OCI-LY1 (cell line): ENCODE data around the gene NYAP1.
"Not testable (repeated sequence)": the region's sequence is repeated elsewhere in the genome, so short reads cannot be mapped to it uniquely, and the experiment has no call there.

Experiments
- H2AFZ ChIP-seq: fragments of 200-600 bp; sonication (generic), shearing (Covaris generic); 2 replicates; pipeline ENCODE4 v1.6.0; 2014; ENCODE audit warnings: antibody characterized with exemption, mild to moderate bottlenecking, low read length
- H3F3A ChIP-seq: fragments of 200-600 bp; sonication (generic), shearing (Covaris generic); 2 replicates; pipeline ENCODE4 v1.6.0; 2014; ENCODE audit warnings: mild to moderate bottlenecking, antibody characterized with exemption, low read length, moderate library complexity; ENCODE audit not compliant: insufficient read depth
- H3K27ac ChIP-seq: fragments of 200-600 bp; sonication (generic); 2 replicates; pipeline ENCODE4 v1.5.1; 2014; ENCODE audit warnings: low read length, mixed run types, mild to moderate bottlenecking, low read depth; ENCODE audit not compliant: poor library complexity, severe bottlenecking
- H3K27me3 ChIP-seq: fragments of 200-600 bp; sonication (generic); 2 replicates; pipeline ENCODE4 v1.6.0; 2014; ENCODE audit warnings: antibody characterized with exemption, mild to moderate bottlenecking, low read length, moderate library complexity; ENCODE audit not compliant: insufficient read depth
- H3K36me3 ChIP-seq: fragments of 200-600 bp; sonication (generic); 2 replicates; pipeline ENCODE4 v1.6.1; 2014; ENCODE audit warnings: mild to moderate bottlenecking, antibody characterized with exemption, low read length, moderate library complexity, mixed read lengths; ENCODE audit not compliant: insufficient read depth
- H3K4me1 ChIP-seq: fragments of 200-600 bp; sonication (generic); 2 replicates; pipeline ENCODE4 v1.5.1; 2014; ENCODE audit warnings: mild to moderate bottlenecking, low read length, moderate library complexity; ENCODE audit not compliant: insufficient read depth, severe bottlenecking
- H3K4me2 ChIP-seq: fragments of 200-600 bp; sonication (generic), shearing (Covaris generic); 2 replicates; pipeline ENCODE4 v1.6.1; 2014; ENCODE audit warnings: low read length
- H3K4me3 ChIP-seq: fragments of 200-600 bp; sonication (generic); 2 replicates; pipeline ENCODE4 v1.5.1; 2014; ENCODE audit warnings: low read length, low read depth, mild to moderate bottlenecking, mixed read lengths; ENCODE audit not compliant: poor library complexity, severe bottlenecking
- H3K79me2 ChIP-seq: fragments of 200-600 bp; shearing (Covaris generic); 2 replicates; pipeline ENCODE4 v1.6.1; 2016; ENCODE audit warnings: mixed run types, low read length, mixed read lengths; ENCODE audit not compliant: insufficient read depth
- H3K9ac ChIP-seq: fragments of 200-600 bp; sonication (generic), shearing (Covaris generic); 2 replicates; pipeline ENCODE4 v1.6.1; 2014; ENCODE audit warnings: mild to moderate bottlenecking, low read length, mixed read lengths
- H3K9me2 ChIP-seq: fragments of 200-600 bp; sonication (generic), shearing (Covaris generic); 2 replicates; pipeline ENCODE4 v1.6.1; 2014; ENCODE audit warnings: low read depth, mild to moderate bottlenecking, low read length, mixed read lengths
- H3K9me3 ChIP-seq: fragments of 200-600 bp; shearing (Covaris generic); 2 replicates; pipeline ENCODE4 v1.6.1; 2014; ENCODE audit warnings: low read length, mixed read lengths
- H4K20me1 ChIP-seq: fragments of 200-600 bp; sonication (generic), shearing (Covaris generic); 2 replicates; pipeline ENCODE4 v1.6.0; 2016; ENCODE audit warnings: mild to moderate bottlenecking, low read length; ENCODE audit not compliant: insufficient read depth
- EZH2 ChIP-seq: fragments of 200-600 bp; sonication (generic), shearing (Covaris generic); IDR thresholded peaks from 2 replicates; pipeline ENCODE4 v1.8.0; 2017; ENCODE audit warnings: borderline replicate concordance, mixed run types, mild to moderate bottlenecking, antibody characterized with exemption, low read length, moderate library complexity, mixed read lengths
- TF ChIP-seq, protein P1 (sequence below): fragments of 200-600 bp; sonication (generic), shearing (Covaris generic); IDR thresholded peaks from 2 replicates; pipeline ENCODE4 v1.5.1; 2017; ENCODE audit warnings: mild to moderate bottlenecking, antibody characterized with exemption, low read length, moderate library complexity, mixed read lengths

Gene NYAP1

DNA sequence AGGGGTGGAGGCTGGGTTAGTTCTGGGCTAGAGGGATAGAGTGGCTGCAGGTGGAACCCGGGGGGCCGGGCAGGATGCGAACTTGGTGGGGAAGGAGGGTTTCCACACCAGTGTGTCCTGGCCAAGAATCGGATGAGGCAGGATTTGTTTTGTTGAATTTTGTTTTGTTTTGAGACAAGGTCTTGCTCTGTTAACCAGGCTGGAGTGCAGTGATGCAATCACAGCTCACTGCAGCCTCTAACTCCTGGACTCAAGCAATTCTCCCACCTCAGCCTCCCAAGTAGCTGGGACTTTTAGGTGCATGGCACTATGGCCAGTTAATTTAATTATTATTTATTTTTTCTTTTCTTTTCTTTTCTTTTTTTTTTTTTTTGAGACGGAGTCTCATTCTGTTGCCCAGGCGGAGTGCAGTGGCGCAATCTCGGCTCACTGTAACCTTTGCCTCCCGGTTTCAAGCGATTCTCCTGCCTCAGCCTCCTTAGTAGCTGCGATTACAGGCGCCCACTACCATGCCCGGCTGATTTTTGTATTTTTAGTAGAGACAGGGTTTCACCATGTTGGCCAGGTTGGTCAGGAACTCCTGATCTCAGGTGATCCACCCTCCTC, 34.4 kb upstream of the NYAP1 start:
- H3F3A ChIP-seq = no peaks in the 10 kb centered on the region
- H3K9ac ChIP-seq = no peak overlapping the region
- no peak overlapping the region for H3K4me3 ChIP-seq
- H3K4me2 ChIP-seq = no peak overlapping the region
- H3K27ac ChIP-seq = no peak overlapping the region
- peaks cover 3% of the 10 kb centered on the region; the same call in 1 of the 2 replicates for H3K27me3 ChIP-seq
- no peaks in the 10 kb centered on the region for H4K20me1 ChIP-seq
- peaks cover 12% of the 10 kb centered on the region for H3K4me1 ChIP-seq
- H3K79me2 ChIP-seq = no peaks in the 10 kb centered on the region
- no peaks in the 10 kb centered on the region for H3K9me3 ChIP-seq
- no peak overlapping the region for H2AFZ ChIP-seq
- no peaks in the 10 kb centered on the region for H3K9me2 ChIP-seq
- TF ChIP-seq EZH2 = no peak
- TF ChIP-seq, protein P1, sequence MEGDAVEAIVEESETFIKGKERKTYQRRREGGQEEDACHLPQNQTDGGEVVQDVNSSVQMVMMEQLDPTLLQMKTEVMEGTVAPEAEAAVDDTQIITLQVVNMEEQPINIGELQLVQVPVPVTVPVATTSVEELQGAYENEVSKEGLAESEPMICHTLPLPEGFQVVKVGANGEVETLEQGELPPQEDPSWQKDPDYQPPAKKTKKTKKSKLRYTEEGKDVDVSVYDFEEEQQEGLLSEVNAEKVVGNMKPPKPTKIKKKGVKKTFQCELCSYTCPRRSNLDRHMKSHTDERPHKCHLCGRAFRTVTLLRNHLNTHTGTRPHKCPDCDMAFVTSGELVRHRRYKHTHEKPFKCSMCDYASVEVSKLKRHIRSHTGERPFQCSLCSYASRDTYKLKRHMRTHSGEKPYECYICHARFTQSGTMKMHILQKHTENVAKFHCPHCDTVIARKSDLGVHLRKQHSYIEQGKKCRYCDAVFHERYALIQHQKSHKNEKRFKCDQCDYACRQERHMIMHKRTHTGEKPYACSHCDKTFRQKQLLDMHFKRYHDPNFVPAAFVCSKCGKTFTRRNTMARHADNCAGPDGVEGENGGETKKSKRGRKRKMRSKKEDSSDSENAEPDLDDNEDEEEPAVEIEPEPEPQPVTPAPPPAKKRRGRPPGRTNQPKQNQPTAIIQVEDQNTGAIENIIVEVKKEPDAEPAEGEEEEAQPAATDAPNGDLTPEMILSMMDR = no peak
- no peaks in the 10 kb centered on the region for H3K36me3 ChIP-seq

DNA sequence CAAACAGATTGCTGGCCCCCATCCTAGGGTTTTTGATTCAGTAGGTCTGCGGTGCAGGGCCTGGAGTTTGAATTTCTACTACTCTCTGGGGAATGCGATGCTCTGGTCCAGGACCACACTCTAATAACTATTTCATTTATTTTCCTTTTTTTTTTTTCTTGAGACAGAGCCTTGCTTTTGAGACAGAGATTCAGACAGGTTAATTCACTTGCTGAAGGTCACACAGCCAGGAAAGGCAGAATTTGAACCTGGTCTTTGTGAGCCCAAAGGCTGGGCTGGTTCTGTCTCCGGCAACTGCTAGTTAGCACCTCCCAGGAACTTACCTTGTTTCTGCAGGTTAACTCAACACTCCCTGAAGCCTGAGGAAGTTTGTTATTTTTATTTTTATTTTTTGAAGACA, 31.2 kb upstream of the NYAP1 start:
- no peaks in the 10 kb centered on the region for H3F3A ChIP-seq
- H3K36me3 ChIP-seq = no peaks in the 10 kb centered on the region
- H3K9me2 ChIP-seq = no peaks in the 10 kb centered on the region
- no peaks in the 10 kb centered on the region for H3K79me2 ChIP-seq
- no peak overlapping the region for H3K4me3 ChIP-seq
- no peak overlapping the region for H3K4me2 ChIP-seq
- H4K20me1 ChIP-seq = no peaks in the 10 kb centered on the region
- peaks cover 3% of the 10 kb centered on the region; the same call in 1 of the 2 replicates for H3K27me3 ChIP-seq
- H3K9ac ChIP-seq = no peak overlapping the region
- H3K4me1 ChIP-seq = peaks cover 12% of the 10 kb centered on the region
- H3K9me3 ChIP-seq = no peaks in the 10 kb centered on the region
- H3K27ac ChIP-seq = no peak overlapping the region
- TF ChIP-seq EZH2 = no peak
- TF ChIP-seq, protein P1 = no peak
- H2AFZ ChIP-seq = no peak overlapping the region

DNA sequence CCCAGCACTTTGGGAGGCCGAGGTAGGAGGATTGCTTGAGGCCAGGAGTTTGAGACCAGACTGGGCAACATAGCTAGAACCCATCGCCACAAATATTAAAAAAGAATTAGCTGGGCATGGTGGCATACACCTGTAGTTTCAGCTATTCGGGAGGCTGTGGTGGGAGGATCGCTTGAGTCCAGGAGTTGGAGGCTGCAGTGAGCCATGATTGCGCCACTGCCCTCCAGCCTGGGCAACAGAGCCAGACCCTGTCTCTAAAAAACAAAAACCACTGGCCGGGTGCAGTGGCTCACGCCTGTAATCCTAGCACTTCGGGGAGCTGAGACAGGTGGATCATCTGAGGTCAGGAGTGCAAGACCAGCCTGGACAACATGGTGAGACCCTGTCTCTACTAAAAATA, 29.9 kb upstream of the NYAP1 start:
- H3K27me3 ChIP-seq, H3F3A ChIP-seq, H3K9ac ChIP-seq, H3K4me3 ChIP-seq, H4K20me1 ChIP-seq, H3K9me2 ChIP-seq, H2AFZ ChIP-seq, H3K36me3 ChIP-seq, H3K27ac ChIP-seq, H3K4me2 ChIP-seq, H3K9me3 ChIP-seq, H3K79me2 ChIP-seq: not testable (repeated sequence)
- H3K4me1 ChIP-seq = peaks cover 12% of the 10 kb centered on the region

DNA sequence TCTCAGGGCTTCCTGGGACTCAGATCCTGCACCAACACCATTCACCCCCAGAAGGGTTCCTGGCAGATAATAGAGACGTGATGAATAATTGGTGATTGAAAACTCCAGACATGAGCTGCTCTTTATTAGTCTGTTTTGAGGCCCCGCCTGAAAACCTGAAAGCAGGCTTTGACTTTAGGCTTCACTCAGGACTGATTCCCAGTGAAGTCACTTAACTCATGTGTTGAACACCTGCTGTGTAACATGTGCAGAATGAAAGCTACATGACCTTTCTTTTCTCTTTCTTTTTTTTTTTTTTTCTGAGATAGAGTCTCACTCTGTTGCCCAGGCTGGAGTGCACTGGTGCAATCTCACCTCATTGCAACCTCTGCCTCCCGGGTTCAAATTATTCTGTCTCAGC, 28.5 kb upstream of the NYAP1 start:
- peaks cover 5% of the 10 kb centered on the region for H3K4me1 ChIP-seq
- no peaks in the 10 kb centered on the region for H3K79me2 ChIP-seq
- H3K4me2 ChIP-seq = no peak overlapping the region
- no peak overlapping the region for H3K27ac ChIP-seq
- no peaks in the 10 kb centered on the region for H4K20me1 ChIP-seq
- peaks cover 3% of the 10 kb centered on the region; the same call in 1 of the 2 replicates for H3K27me3 ChIP-seq
- no peak overlapping the region for H3K9ac ChIP-seq
- TF ChIP-seq, protein P1 = no peak
- no peak for TF ChIP-seq EZH2
- H3K4me3 ChIP-seq = no peak overlapping the region
- H3K9me2 ChIP-seq = no peaks in the 10 kb centered on the region
- H3K36me3 ChIP-seq = no peaks in the 10 kb centered on the region
- no peak overlapping the region for H2AFZ ChIP-seq
- H3K9me3 ChIP-seq = no peaks in the 10 kb centered on the region
- H3F3A ChIP-seq = no peaks in the 10 kb centered on the region
